ENCODE results near the gene ZFAND3.

GRCh38 chr6:37980222-37980595 lies 160.7 kb downstream of the ZFAND3 start:
- TF ChIP-seq POLR2AphosphoS5 (IDR thresholded peaks at IDR 0.05) (no peak), EP300 (IDR thresholded peaks at IDR 0.05) (no peak), POLR2A (IDR thresholded peaks at IDR 0.05) (no peak)
- TF ChIP-seq, protein P1, sequence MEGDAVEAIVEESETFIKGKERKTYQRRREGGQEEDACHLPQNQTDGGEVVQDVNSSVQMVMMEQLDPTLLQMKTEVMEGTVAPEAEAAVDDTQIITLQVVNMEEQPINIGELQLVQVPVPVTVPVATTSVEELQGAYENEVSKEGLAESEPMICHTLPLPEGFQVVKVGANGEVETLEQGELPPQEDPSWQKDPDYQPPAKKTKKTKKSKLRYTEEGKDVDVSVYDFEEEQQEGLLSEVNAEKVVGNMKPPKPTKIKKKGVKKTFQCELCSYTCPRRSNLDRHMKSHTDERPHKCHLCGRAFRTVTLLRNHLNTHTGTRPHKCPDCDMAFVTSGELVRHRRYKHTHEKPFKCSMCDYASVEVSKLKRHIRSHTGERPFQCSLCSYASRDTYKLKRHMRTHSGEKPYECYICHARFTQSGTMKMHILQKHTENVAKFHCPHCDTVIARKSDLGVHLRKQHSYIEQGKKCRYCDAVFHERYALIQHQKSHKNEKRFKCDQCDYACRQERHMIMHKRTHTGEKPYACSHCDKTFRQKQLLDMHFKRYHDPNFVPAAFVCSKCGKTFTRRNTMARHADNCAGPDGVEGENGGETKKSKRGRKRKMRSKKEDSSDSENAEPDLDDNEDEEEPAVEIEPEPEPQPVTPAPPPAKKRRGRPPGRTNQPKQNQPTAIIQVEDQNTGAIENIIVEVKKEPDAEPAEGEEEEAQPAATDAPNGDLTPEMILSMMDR (IDR thresholded peaks at IDR 0.05) = no peak

Data from stomach (tissue), 4 donors.